ENCODE measurements around the gene GPR55. TPM values are rescaled to one million over a fixed set of nuclear protein-coding genes. Genes with fewer than 3 reads are reported as not detected.
A peak's percentile ranks its signal among the peaks of the same experiment; 100 is the strongest.

Gene GPR55
- total RNA-seq, 2 donors from 2014 or later, result 2.6 to 7.5 TPM

DNA sequence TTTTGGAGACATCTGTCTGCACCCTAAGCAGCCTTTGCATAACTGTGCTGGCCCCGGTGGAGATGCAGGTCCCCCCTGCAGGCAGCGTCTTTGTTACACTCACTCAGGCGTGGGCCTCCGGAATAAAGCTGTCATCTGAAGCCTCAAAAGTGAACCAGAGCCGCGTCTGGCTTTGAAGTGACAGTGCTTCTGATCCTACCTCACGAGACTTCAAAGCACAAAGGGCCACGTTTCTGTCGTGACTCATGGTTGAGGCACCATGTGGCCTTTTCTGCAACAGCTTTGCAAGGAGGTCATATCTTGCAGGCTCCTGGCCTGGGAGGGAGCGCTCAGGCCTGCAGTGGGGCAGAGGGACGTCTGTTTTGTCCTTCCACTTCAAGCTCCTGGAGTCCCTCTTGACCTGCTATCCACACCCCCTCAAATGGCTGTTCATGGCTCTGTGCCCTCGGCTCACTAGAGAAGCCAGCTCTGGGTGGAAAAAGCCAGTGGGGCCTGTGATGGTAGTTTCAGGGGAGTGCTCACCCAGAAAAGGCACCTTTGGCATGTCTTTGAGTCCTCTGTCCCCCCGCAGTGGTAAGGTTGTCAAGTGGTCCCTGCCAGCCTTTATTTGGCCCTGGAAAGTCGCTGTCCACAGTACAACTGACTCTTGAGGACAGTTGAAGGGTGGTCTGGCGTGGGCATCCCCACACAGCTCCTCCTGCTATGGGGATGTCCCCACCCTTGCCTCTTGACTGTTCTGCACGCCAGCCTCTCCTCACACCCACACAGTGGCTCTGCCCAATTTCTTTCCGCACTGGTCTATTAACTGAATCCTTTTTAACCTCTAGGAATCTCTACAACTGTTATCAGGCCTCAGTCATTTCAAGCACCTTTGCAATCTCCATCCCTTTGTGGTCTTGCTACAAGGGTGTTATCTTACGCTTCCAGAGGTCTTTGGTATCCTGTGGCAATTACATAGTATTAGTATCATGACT, 19.3 kb downstream of the GPR55 start:
- Histone ChIP-seq H3K27ac (ENCODE audit: low read depth, low read length) (no peak overlapping the region), H3K9me3 (ENCODE audit: control insufficient read depth, low read length) (no peaks in the 10 kb centered on the region), H3K27me3 (ENCODE audit: control insufficient read depth, insufficient read depth, low read length, poor library complexity, severe bottlenecking) (no peaks in the 10 kb centered on the region), H3K4me1 (ENCODE audit: control insufficient read depth, insufficient read depth, low read length) (peaks cover 4% of the 10 kb centered on the region), H3K36me3 (ENCODE audit: control insufficient read depth, insufficient read depth, low read length) (no peaks in the 10 kb centered on the region), H3K4me3 (ENCODE audit: low read length) (no peak overlapping the region), H3K9ac (ENCODE audit: extremely low read depth, low read length, poor library complexity, severe bottlenecking) (no peak overlapping the region)
- 60 to 65% methylated on average over 15 to 18 of the region's 18 CpGs for WGBS, 2 experiments (ENCODE audit: insufficient coverage in 1 of 2, insufficient read length in 1 of 2)
- Mint-ChIP-seq H3K36me3 (ENCODE audit: low read depth) (no peaks in the 10 kb centered on the region), H3K4me1 (peaks cover 10% of the 10 kb centered on the region), H3K4me3 (no peak overlapping the region), H3K27ac (no peak overlapping the region), H3K27me3 (ENCODE audit: insufficient read depth) (peaks cover 3% of the 10 kb centered on the region), H3K9me3 (no peaks in the 10 kb centered on the region)
- TF ChIP-seq, protein P1, sequence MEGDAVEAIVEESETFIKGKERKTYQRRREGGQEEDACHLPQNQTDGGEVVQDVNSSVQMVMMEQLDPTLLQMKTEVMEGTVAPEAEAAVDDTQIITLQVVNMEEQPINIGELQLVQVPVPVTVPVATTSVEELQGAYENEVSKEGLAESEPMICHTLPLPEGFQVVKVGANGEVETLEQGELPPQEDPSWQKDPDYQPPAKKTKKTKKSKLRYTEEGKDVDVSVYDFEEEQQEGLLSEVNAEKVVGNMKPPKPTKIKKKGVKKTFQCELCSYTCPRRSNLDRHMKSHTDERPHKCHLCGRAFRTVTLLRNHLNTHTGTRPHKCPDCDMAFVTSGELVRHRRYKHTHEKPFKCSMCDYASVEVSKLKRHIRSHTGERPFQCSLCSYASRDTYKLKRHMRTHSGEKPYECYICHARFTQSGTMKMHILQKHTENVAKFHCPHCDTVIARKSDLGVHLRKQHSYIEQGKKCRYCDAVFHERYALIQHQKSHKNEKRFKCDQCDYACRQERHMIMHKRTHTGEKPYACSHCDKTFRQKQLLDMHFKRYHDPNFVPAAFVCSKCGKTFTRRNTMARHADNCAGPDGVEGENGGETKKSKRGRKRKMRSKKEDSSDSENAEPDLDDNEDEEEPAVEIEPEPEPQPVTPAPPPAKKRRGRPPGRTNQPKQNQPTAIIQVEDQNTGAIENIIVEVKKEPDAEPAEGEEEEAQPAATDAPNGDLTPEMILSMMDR (conservative IDR thresholded peaks at IDR 0.05), result no peak
- DNase-seq, result peak; percentile 61

DNA sequence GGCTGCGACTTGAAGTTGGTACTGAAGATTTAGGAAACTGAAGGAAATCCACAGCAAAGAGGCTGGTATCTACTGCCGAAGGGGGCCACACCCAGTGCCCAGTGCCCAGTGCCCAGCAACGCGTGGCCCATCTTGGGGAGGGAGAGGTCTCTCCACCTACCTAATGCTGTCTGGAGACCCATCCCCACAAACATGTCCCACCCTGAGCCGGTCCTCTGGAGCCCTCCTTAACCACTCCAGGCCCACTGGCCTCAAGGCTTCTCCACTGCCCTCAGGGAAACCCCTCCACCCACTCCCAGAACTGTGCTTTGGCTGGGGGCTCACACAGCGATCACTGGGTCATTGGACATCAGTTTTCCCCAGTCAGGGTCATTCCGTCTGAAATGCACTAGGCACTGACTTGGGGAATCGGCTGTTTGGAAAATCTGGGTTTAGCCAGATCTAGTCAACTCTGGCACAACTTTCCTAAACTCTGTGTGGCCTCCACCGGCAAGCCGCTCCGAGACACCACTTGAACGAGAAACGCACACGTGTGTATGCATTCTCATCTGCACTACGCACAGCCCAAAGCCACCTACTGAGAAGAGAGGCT, 20.1 kb downstream of the GPR55 start:
- H3K9me3 Mint-ChIP-seq, result no peaks in the 10 kb centered on the region
- DNase-seq, result no peak
- H3K27ac ChIP-seq (ENCODE audit: low read depth, low read length), result no peak overlapping the region
- peaks cover 6% of the 10 kb centered on the region for H3K27me3 Mint-ChIP-seq (ENCODE audit: insufficient read depth)
- TF ChIP-seq, protein P1 (conservative IDR thresholded peaks at IDR 0.05), result no peak
- H3K9me3 ChIP-seq (ENCODE audit: control insufficient read depth, low read length), result no peaks in the 10 kb centered on the region
- no peaks in the 10 kb centered on the region for H3K36me3 Mint-ChIP-seq (ENCODE audit: low read depth)
- 73 to 83% methylated on average over 11 to 15 of the region's 15 CpGs for WGBS, 2 experiments (ENCODE audit: insufficient coverage in 1 of 2, insufficient read length in 1 of 2)
- H3K4me1 ChIP-seq (ENCODE audit: control insufficient read depth, insufficient read depth, low read length), result peaks cover 4% of the 10 kb centered on the region
- H3K36me3 ChIP-seq (ENCODE audit: control insufficient read depth, insufficient read depth, low read length), result no peaks in the 10 kb centered on the region
- no peaks in the 10 kb centered on the region for H3K27me3 ChIP-seq (ENCODE audit: control insufficient read depth, insufficient read depth, low read length, poor library complexity, severe bottlenecking)
- no peak overlapping the region for H3K4me3 Mint-ChIP-seq
- no peak overlapping the region for H3K4me3 ChIP-seq (ENCODE audit: low read length)
- no peak overlapping the region for H3K9ac ChIP-seq (ENCODE audit: extremely low read depth, low read length, poor library complexity, severe bottlenecking)
- peaks cover 10% of the 10 kb centered on the region for H3K4me1 Mint-ChIP-seq
- H3K27ac Mint-ChIP-seq, result no peak overlapping the region

DNA sequence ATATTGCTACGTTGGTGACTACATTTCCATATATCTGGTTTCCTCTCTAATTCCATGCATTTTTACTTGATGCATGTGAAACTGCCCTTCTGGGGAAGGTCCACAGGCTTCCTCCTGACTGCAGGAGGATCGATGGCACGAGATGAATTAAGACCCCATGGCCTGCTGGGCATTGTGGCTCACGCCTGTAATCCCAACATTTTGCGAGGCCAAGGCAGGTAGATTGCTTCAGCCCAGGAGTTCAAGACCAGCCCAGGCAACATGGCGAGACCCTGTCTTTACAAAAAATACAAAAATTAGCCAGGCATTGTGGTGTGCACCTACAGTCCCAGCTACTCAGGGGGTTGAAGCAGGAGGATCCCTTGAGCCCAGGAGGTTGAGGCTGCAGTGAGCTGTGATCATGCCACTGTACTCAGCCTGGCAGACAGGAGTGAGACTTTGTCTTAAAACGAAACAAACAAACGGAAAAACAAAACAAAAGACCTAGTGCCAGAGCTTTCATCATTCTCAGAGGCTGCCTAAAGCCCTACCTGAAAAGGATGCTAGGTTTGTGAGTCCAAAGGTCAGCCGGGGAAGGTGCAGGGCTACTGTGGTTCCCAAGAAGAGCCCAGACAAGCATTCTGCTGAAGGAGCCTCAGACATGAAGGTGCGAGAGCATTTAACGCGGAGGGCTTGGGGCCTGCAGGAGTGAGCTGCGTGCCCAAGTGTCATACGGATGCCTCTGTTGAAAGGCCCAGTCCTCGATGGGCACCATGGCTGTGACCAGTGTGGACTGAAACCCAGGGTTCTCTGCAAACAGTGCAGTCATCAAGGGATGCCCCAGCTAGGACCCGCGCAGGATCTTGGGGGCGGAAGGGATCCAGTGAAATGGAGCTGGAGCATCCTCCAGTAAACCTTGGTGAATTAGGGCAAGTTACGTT, 21.6 kb downstream of the GPR55 start:
- TF ChIP-seq, protein P1 (conservative IDR thresholded peaks at IDR 0.05), result no peak
- H3K27ac ChIP-seq (ENCODE audit: low read depth, low read length), result no peak overlapping the region
- 90 to 94% methylated on average over 17 to 19 of the region's 19 CpGs for WGBS, 2 experiments (ENCODE audit: insufficient coverage in 1 of 2, insufficient read length in 1 of 2)
- H3K27ac Mint-ChIP-seq, result no peak overlapping the region
- no peak overlapping the region for H3K9ac ChIP-seq (ENCODE audit: extremely low read depth, low read length, poor library complexity, severe bottlenecking)
- peak; percentile 41 for DNase-seq
- H3K4me1 ChIP-seq (ENCODE audit: control insufficient read depth, insufficient read depth, low read length), result peaks cover 4% of the 10 kb centered on the region
- H3K9me3 Mint-ChIP-seq, result no peaks in the 10 kb centered on the region
- H3K36me3 ChIP-seq (ENCODE audit: control insufficient read depth, insufficient read depth, low read length), result no peaks in the 10 kb centered on the region
- H3K27me3 ChIP-seq (ENCODE audit: control insufficient read depth, insufficient read depth, low read length, poor library complexity, severe bottlenecking), result no peaks in the 10 kb centered on the region
- H3K9me3 ChIP-seq (ENCODE audit: control insufficient read depth, low read length), result no peaks in the 10 kb centered on the region
- peaks cover 9% of the 10 kb centered on the region for H3K4me1 Mint-ChIP-seq
- no peak overlapping the region for H3K4me3 ChIP-seq (ENCODE audit: low read length)
- H3K27me3 Mint-ChIP-seq (ENCODE audit: insufficient read depth), result peaks cover 6% of the 10 kb centered on the region
- no peaks in the 10 kb centered on the region for H3K36me3 Mint-ChIP-seq (ENCODE audit: low read depth)
- no peak overlapping the region for H3K4me3 Mint-ChIP-seq

All from endodermal cell (in vitro differentiated cells).